ENCODE data around the gene SERPIND1.

GRCh38 chr22:20775342-20775895 lies 1.5 kb downstream of the SERPIND1 start:
- TF ChIP-seq CTCF (IDR thresholded peaks at IDR 0.05; ENCODE audit: insufficient read depth, low read depth, low read length) (no peak), EZH2 (IDR thresholded peaks at IDR 0.05; ENCODE audit: insufficient read depth, low read length) (no peak)
